CD4-positive, alpha-beta T cell treated with Interleukin-4 for 1 hour (primary cell): Measurements from ENCODE around the gene FHIT.

Experiments
- DNase-seq, 2 donors: peaks; one replicate each; pipeline ENCODE4 v3.0.0-alpha.2; 2020 to 2022

The FHIT gene

DNA sequence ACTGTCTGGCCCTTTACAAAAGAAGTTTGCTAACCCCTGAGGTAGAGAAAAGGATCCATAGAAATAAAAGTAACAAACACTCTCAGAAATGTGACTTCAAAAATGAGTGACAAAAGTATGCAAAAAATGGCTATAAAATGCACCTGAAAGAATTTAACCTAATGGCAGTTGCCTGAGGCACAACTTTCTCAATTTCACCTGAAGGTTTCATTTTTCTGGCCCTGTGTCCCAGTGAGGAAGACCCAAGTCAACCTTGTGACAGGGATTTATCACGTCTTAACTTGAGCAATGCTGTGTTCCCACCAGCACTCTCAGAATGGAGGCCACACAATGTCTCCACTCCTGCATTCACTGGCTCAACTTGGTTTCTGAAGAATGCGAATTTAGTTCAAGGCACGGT lies 83.0 kb downstream of the FHIT start:
- no peak for DNase-seq

DNA sequence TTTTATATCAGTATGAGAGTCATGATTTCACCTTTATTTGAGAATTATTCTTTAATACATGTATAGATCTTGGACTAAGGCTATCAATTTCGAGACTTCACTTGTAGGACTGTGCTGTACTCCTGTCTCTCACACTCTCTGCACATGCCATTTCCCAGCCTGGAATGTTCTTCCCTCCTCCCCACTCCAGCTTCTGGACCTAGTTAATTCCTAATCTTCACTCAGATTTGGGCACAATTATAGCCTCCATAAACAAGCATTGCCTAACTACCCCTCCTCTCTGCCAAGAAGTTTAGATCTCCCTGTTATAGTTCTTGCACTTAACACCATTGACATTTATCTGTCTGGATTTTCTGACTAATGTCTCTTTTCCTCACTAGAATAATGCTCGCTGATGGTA lies 88.3 kb downstream of the FHIT start:
- DNase-seq = no peak

- no peak for DNase-seq
Measured at GRCh38 chr3:61158667-61159066, 92.6 kb downstream of the FHIT start.

- no peak for DNase-seq
Measured at GRCh38 chr3:61158216-61158615, 93.0 kb downstream of the FHIT start.

- no peak for DNase-seq
Measured at GRCh38 chr3:61157414-61157813, 93.8 kb downstream of the FHIT start.

DNA sequence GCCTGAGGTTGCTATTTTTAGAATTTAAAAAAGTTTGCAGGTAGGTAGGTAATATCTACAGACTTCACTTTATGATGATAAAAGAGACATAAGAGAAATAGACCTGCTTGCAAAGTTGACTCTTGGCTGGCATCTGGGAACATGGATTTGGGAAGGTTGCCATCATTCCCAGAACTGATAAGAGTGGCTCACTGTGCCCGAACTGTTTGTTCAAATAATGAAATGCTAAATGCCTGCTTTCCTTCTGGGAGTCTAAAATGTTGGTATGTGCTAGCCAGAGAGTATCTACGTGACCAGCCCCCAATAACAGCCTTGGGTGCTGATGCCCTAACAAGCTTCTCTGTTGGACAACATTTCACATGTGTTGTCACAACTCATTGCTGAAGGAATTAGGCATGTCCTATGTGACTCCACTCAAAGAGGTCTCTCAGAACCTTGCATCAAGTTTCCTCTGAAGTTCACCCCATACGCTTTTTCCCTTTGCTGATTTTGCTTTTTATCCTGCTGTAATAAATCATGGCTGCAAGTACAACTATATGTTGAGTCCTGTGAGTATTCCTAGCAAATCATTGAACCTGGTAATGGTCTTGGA lies 95.5 kb downstream of the FHIT start:
- DNase-seq = no peak

- no peak for DNase-seq
Measured at GRCh38 chr3:61154457-61155198, 96.6 kb downstream of the FHIT start.

DNA sequence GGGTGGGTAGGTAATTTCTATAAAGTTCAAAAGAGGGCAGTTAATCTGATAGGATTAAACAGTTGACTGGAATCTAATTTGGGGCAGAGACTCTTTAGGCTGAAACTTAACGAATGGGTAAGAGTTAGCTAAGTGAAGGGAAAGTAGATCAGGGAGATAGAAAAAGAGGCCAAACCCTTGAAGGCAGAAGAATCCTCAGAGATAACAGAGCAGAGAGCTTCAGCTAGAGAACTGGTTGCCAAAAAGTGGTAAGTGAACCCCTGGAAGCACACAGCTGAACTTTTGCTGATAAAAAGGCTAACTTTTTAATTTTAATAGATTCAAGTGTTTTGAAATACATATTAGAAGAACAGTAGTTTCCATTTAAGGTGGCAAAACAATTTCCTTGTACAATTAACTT lies 99.2 kb downstream of the FHIT start:
- no peak for DNase-seq

DNA sequence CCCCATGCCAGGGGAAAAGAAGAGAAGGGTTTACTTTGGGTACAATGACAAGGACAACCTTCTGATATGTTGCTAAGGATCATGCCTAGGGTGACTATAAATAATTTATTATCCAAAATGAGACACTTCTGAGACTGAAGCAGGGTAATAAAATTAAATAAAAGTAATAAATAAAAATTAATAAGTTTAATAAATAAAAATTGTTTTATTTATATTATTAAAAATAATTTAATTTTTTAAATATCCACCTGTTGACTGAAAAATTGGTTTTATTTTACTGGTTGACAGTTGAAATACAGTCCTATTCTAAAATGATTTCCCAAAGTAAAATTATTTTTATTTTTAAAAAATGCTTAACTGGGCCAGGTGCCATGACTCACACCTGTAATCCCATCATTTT lies 102.0 kb downstream of the FHIT start:
- DNase-seq = no peak

DNA sequence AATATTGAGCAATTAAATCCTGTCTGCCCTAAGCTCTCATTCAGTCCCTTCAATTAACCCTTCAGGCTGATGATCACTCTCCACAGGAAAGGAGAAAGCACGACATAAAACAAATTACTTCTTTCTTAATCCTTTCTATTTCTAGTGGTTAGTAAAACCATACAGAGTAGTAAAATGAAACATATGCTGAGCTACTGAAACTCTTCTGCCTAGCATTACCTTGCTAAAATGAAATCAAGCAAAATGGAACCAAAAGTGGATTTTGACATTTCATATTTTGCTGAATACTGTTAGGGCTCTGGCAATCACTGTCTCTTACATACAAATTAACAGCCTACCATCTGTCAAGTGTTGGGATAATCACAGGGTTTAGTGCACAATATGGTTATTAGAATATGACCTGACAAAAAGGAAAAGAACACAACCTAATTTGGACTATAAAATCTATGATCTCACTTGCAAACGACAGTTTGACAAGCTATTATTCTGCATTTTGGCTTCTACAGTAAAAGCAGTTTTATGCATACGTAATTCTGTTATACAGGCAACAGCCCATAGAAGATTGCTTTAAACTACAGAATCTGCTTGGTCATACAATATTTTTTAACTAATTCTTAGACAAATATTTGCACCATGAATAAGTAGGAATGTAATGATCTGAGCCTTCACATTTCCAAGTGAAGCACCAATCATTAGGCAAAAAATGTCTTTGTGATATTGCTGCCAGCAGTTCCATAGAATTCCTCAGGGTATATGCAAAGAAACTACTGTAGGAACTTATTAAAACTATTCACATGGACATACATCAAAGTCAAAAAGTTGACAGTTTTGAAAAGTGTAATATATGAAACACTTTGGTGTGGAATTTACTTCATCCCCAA lies 105.0 kb downstream of the FHIT start:
- DNase-seq = no peak

DNA sequence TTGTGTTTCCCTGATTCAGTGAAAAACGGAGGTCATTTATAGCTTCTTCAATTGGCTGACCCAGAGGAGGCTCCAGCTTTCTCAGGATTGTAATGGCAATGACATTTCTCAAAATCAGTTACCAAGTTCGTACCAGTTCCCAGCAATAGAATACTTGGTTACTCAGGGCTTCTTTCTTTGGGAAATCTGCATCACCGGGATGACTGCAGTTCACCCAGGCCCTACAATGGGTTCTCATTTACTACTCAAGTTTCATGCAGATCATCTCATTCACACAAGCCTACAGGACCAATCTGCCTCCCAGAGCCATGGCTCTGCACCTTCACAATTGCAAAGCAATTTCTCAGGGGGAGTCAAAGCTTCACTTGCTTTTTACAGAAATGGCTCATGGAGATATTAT lies 109.6 kb downstream of the FHIT start:
- DNase-seq = no peak

DNA sequence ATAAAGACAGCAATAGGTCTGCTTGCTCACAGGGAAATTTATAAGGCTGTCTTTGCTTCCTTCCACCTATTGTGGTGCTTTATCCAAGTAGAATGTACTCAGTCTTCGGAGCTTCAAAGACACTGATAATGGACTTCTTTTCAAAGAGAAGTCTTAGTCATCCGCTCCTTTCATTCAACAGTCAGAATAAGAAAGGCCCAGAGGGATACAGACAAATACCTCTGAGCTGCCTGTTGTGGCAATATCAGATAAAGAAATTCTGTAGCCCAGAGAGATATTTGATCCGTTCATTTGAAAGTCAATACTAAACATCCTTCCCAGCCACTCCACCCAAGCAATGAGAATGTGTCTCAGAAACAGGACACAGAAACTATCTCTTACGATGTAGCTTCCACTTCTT lies 110.0 kb downstream of the FHIT start:
- no peak for DNase-seq

GRCh38 chr3:61139686-61140085 lies 111.6 kb downstream of the FHIT start:
- DNase-seq = no peak

- DNase-seq = no peak
Measured at GRCh38 chr3:61138401-61138800, 112.9 kb downstream of the FHIT start.

DNA sequence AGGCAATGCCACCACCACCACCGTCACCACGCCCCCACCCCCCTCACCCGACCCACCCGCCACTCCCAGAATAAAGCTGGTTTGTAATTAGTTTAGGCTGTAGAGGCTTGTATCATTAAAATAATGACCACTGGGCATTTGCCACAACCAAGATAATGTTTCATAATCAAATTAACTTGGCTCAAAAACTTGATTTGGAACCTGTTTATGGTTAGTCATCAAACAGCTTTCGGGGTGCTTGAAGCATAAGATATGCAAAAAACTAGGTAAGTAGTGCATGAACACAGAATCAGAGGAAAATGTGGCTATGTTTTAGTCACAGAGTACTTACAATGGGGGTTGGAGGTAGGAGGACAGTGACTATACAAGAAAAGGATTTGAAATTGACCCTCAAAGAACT lies 115.1 kb downstream of the FHIT start:
- no peak for DNase-seq

GRCh38 chr3:61134532-61134931 lies 116.7 kb downstream of the FHIT start:
- no peak for DNase-seq

DNA sequence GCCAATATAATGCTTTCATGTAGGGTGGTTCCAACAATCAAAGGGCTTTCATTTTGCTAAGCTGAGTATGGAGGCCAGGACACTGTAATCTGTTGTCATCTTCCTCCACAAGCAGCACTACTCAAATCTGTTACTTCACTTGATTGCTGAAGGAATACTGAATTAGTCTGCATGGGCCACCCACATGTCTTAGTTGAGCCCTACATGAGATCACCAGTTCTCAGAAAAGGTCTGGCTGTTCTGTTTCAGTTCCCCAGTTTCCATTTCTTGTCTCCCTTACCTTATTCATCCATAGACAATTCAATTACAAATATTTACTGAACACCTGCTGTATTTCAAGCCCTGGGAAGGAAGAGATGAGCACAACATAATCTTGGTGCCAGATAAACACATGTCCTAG lies 119.2 kb downstream of the FHIT start:
- no peak for DNase-seq

DNA sequence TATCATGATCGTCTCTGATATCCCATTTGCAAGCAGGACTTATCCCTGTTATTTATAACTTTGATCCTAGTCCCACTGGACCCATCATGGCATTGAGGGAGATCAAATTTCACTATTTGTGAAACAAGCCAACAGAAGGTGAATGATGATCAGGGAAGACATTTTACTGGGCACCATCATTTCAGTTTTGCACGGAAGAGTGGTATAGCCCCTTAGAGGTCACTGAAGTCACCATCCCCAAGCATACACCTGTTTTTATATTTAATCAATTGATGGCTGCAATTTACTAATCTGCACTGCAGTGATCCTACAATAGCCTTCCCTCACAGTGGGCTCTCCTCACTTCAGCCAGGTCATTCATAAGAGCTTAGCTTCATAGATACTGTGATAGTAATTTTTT lies 132.4 kb downstream of the FHIT start:
- DNase-seq = no peak

DNA sequence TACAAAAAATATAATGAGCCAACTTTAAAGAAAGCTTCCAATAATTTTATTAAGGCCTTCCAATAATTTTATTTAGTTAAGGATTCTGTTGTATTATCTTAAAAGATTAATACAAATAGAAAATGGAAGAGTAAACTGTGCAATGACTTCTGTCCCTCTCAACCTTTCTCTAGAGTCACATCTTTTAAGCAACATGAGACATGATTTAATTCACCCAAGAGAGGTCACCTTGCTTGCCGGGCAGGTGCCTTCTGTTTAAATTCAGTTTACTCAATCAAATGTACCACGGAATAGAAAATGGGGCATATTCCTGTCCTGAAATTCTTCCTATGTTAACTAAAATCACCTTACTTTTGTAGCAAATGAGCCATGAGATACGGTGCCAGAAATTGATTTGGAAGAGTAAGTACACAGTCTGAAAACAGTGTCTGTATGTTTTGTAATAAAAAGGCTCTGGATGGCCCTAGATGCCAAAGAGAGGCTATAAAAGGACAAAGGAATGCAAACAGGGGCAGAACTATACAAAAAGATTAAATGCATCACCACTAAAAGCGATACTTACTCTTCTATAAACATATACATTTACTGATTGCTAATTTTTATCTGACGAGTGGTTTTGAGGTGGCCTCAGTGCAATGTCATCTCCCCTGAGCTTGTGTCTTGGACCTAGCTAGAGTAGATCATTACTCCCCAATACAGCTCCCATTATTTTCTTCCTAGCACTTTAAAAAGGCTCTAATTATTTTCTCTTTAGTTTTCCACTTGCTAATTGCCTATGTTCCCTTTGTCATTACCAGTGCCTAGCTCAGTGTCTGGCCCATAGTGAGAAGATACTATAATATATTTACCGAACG lies 134.0 kb downstream of the FHIT start:
- DNase-seq = no peak

DNA sequence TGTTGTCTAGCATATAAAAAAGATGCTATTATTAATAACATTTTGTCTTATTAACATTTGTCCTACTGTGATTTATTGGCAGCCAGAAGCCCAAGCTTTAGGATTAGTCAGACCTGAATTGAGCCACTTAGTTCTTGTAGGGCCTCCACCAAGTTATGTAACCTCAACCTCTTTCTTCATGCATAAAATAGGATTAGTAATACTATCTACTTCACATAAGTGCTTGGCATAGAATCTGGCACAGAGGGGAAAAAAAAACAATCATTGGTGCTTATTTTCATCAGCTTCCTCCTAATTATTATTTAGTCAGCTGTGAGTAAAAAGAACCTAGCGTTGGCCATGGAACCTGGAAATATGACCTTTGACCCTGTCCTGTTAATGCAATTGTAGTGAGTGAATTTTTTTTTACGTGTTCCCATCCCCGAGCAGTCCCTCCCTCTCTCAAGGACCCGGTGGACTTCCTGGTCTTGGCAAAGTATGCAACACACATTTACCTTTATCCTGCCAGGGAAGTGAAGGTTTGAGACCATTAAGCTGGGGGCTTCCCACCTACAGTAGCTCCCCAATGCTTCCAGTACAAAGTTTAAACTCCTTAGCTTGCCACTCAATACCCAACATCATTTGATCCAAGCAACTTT lies 136.8 kb downstream of the FHIT start:
- DNase-seq = no peak

DNA sequence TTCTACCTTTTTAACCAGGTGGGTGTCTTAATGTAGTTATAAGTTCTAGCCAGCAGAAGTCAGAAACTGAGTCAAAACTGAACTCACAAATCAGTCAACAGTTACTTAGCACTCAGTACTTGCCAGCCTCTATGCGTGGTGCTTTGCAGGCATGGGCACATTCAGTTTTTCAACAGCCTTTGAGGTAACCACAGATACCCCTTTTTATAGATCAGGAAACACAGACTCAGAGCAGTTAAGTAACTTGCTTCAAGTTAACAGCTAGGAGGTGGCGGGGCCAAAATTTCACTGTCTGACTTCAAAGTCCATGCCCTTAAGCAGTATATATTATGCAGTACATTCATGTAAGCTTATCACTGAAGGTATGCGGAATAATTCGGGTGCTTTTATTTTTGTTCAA lies 139.4 kb downstream of the FHIT start:
- no peak for DNase-seq

- no peak for DNase-seq
Measured at GRCh38 chr3:61110576-61110975, 140.7 kb downstream of the FHIT start.
